Mesenchymal stem cell (in vitro differentiated cells and primary cell): ENCODE data around the gene NXT1. TPM values are rescaled to one million over a fixed set of nuclear protein-coding genes. Genes with fewer than 3 reads are reported as not detected.

Experiments
- DNase-seq: peaks from one replicate; pipeline ENCODE4 v3.0.0-alpha.2; 2013
- H2AFZ ChIP-seq: one replicate; pipeline ENCODE4 v1.6.1; 2013; ENCODE audit warnings: low read depth, mild to moderate bottlenecking, control low read depth, inconsistent platforms, low read length, moderate library complexity
- H2AK5ac ChIP-seq: 2 replicates; pipeline ENCODE4 v1.6.1; 2013; ENCODE audit warnings: low read length, moderate library complexity, mild to moderate bottlenecking, inconsistent platforms; ENCODE audit not compliant: severe bottlenecking
- H2BK120ac ChIP-seq: one replicate; pipeline ENCODE4 v1.6.1; 2013; ENCODE audit warnings: low read depth, mild to moderate bottlenecking, inconsistent platforms, low read length, moderate library complexity
- H2BK12ac ChIP-seq, 2 experiments: one replicate each; pipeline ENCODE4 v1.6.1; 2013; ENCODE audit warnings: inconsistent platforms in 2 of 2, low read length in 2 of 2, mild to moderate bottlenecking in 2 of 2, moderate library complexity in 2 of 2, control low read depth in 1 of 2
- H2BK15ac ChIP-seq: one replicate; pipeline ENCODE4 v1.6.1; 2013; ENCODE audit warnings: mild to moderate bottlenecking, low read depth, inconsistent platforms; ENCODE audit not compliant: poor library complexity, severe bottlenecking
- H2BK5ac ChIP-seq: 2 replicates; pipeline ENCODE4 v1.6.1; 2013; ENCODE audit warnings: low read depth, mild to moderate bottlenecking, low read length, control low read depth, inconsistent platforms; ENCODE audit not compliant: poor library complexity, severe bottlenecking
- H3K14ac ChIP-seq, 2 experiments: one replicate each; pipeline ENCODE4 v1.6.1; 2013; ENCODE audit warnings: inconsistent platforms in 2 of 2, low read length in 2 of 2, control low read depth in 1 of 2, mild to moderate bottlenecking in 1 of 2, moderate library complexity in 1 of 2
- H3K18ac ChIP-seq, 2 experiments: one replicate each; pipeline ENCODE4 v1.6.1; 2013; ENCODE audit warnings: inconsistent platforms in 2 of 2, low read length in 2 of 2, control low read depth in 1 of 2, low read depth in 1 of 2, mild to moderate bottlenecking in 1 of 2
- H3K23ac ChIP-seq, 2 experiments: one replicate each; pipeline ENCODE4 v1.6.1; 2013; ENCODE audit warnings: inconsistent platforms in 2 of 2, low read length in 2 of 2, mild to moderate bottlenecking in 2 of 2, moderate library complexity in 2 of 2, control low read depth in 1 of 2
- H3K27ac ChIP-seq: 2 replicates; pipeline ENCODE4 v1.5.1; 2013; ENCODE audit warnings: mild to moderate bottlenecking, moderate library complexity, low read length, control low read depth, inconsistent platforms; ENCODE audit not compliant: poor library complexity, severe bottlenecking
- H3K27me3 ChIP-seq, 2 experiments: 2 replicates each; pipeline versions ENCODE4 v1.6.1 to v1.7.0; 2013; ENCODE audit warnings: low read length in 2 of 2, mild to moderate bottlenecking in 2 of 2, moderate library complexity in 2 of 2, control low read depth in 1 of 2, inconsistent platforms in 1 of 2; ENCODE audit not compliant: control insufficient read depth in 1 of 2, insufficient read depth in 1 of 2
- H3K36me3 ChIP-seq, 2 experiments: 2 replicates each; pipeline versions ENCODE4 v1.6.1 to v1.7.0; 2013; ENCODE audit warnings: low read length in 2 of 2, control low read depth in 1 of 2, inconsistent platforms in 1 of 2, low read depth in 1 of 2, mild to moderate bottlenecking in 1 of 2; ENCODE audit not compliant: insufficient read depth in 2 of 2, control insufficient read depth in 1 of 2
- H3K4ac ChIP-seq, 2 experiments: one replicate each; pipeline ENCODE4 v1.6.1; 2013; ENCODE audit warnings: inconsistent platforms in 2 of 2, low read length in 2 of 2, mild to moderate bottlenecking in 2 of 2, moderate library complexity in 2 of 2, control low read depth in 1 of 2, low read depth in 1 of 2
- H3K4me1 ChIP-seq: 2 replicates; pipeline ENCODE4 v1.6.1; 2013; ENCODE audit warnings: low read depth, low read length, control low read depth; ENCODE audit not compliant: control insufficient read depth, insufficient read depth
- H3K4me2 ChIP-seq: 2 replicates; pipeline ENCODE4 v1.6.1; 2013; ENCODE audit warnings: low read length, mild to moderate bottlenecking, inconsistent platforms; ENCODE audit not compliant: poor library complexity, severe bottlenecking
- H3K4me3 ChIP-seq, 2 experiments: 2 replicates each; pipeline versions ENCODE4 v1.5.1 to v1.7.0; 2013; ENCODE audit warnings: low read length in 2 of 2, mild to moderate bottlenecking in 2 of 2, control low read depth in 1 of 2, low read depth in 1 of 2; ENCODE audit not compliant: insufficient read depth in 1 of 2
- H3K79me1 ChIP-seq: replicated peaks from 2 replicates; pipeline ENCODE4 v1.6.1; 2013; ENCODE audit warnings: mild to moderate bottlenecking, control low read depth, low read length, inconsistent platforms; ENCODE audit not compliant: poor library complexity, severe bottlenecking
- H3K9ac ChIP-seq: 2 replicates; pipeline ENCODE4 v1.7.0; 2013; ENCODE audit warnings: mild to moderate bottlenecking, low read length, moderate library complexity
- H3K9me3 ChIP-seq: 2 replicates; pipeline ENCODE4 v1.7.0; 2013; ENCODE audit warnings: mild to moderate bottlenecking, low read length; ENCODE audit not compliant: control insufficient read depth
- H4K8ac ChIP-seq: one replicate; pipeline ENCODE4 v1.6.1; 2013; ENCODE audit warnings: inconsistent platforms, mild to moderate bottlenecking, low read length, moderate library complexity
- H4K91ac ChIP-seq: one replicate; pipeline ENCODE4 v1.6.1; 2013; ENCODE audit warnings: mild to moderate bottlenecking, low read length, inconsistent platforms
- WGBS: methylation state at CpG from one replicate; pipeline ENCODE4 v1.1.7; 2013; ENCODE audit warnings: mixed read lengths; 5-methylcytosine and 5-hydroxymethylcytosine counted together
- polyA plus RNA-seq, 2 experiments: library from polyadenylated mRNA; stranded (reverse); fragments of 200-250 nt; gene quantifications; one replicate each; pipeline ENCODE4 v1.2.3, GENCODE V29; 2013

NXT1 gene
- polyA plus RNA-seq (2013, experiment 1 of 2), result 17.2 TPM
- polyA plus RNA-seq (2013, experiment 2 of 2), result 18.1 TPM

- peaks cover 12 to 17% of the 10 kb centered on the region in 2 experiments for H3K36me3 ChIP-seq
- peak; percentile 100 for DNase-seq
- WGBS, result under 1% methylated on average over 48 of the region's 65 CpGs
These were observed at the start of gene NXT1 for GRCh38 chr20:23350196-23350903. NXT1 (plus strand) TSS chr20:23350791; CDS start chr20:23354042, 3,251 bp downstream.

GRCh38 chr20:23301436-23302050, 49.0 kb upstream of the NXT1 start:
- H2BK5ac ChIP-seq, result no peak overlapping the region
- H3K4me2 ChIP-seq, result no peak overlapping the region
- H3K79me1 ChIP-seq, result no peaks in the 10 kb centered on the region
- H3K23ac ChIP-seq, result no peak overlapping the region
- no peak overlapping the region for H3K4me3 ChIP-seq
- H3K18ac ChIP-seq, result no peak overlapping the region
- no peak for DNase-seq
- no peaks in the 10 kb centered on the region for H3K36me3 ChIP-seq
- H2AFZ ChIP-seq, result no peak overlapping the region
- no peak overlapping the region for H3K4ac ChIP-seq
- no peaks in the 10 kb centered on the region for H3K9me3 ChIP-seq
- H4K8ac ChIP-seq, result no peak overlapping the region
- 88% methylated on average over 12 of the region's 12 CpGs for WGBS
- no peak overlapping the region for H2BK12ac ChIP-seq
- no peak overlapping the region for H2BK120ac ChIP-seq
- no peak overlapping the region for H3K27ac ChIP-seq
- no peak overlapping the region for H2BK15ac ChIP-seq
- H2AK5ac ChIP-seq, result no peak overlapping the region
- no peak overlapping the region for H3K14ac ChIP-seq
- no peak overlapping the region for H4K91ac ChIP-seq
- H3K27me3 ChIP-seq, result peaks cover 4 to 57% of the 10 kb centered on the region in 2 experiments
- peaks cover 11% of the 10 kb centered on the region for H3K4me1 ChIP-seq
- no peak overlapping the region for H3K9ac ChIP-seq

More at GRCh38 chr20:23350196-23350903, at the start of gene NXT1:
- Histone ChIP-seq H3K18ac (peak within 1 kb of the TSS; percentile 82 to 99), H2BK5ac (peak within 1 kb of the TSS; percentile 86), H4K91ac (peak within 1 kb of the TSS; percentile 94), H2AFZ (peak within 1 kb of the TSS; percentile 78), H3K27me3 (no peaks in the 10 kb centered on the region), H3K14ac (peak within 1 kb of the TSS in 1 of 2 experiments; percentile 99), H3K4me3 (peak within 1 kb of the TSS; percentile 97 to 99), H3K4me1 (peaks cover 4% of the 10 kb centered on the region), H2BK15ac (peak within 1 kb of the TSS; percentile 83), H2BK120ac (peak within 1 kb of the TSS; percentile 58), H3K79me1 (peaks cover 13% of the 10 kb centered on the region), H2AK5ac (no peak within 1 kb of the TSS), H3K4me2 (peak within 1 kb of the TSS; percentile 78), H3K9me3 (no peaks in the 10 kb centered on the region), H3K4ac (peak within 1 kb of the TSS; percentile 86 to 96), H3K27ac (peak within 1 kb of the TSS; percentile 97), H3K9ac (peak within 1 kb of the TSS; percentile 95), H2BK12ac (peak within 1 kb of the TSS; percentile 65 to 77), H4K8ac (peak within 1 kb of the TSS; percentile 79), H3K23ac (peak within 1 kb of the TSS; percentile 45 to 91)

DNA sequence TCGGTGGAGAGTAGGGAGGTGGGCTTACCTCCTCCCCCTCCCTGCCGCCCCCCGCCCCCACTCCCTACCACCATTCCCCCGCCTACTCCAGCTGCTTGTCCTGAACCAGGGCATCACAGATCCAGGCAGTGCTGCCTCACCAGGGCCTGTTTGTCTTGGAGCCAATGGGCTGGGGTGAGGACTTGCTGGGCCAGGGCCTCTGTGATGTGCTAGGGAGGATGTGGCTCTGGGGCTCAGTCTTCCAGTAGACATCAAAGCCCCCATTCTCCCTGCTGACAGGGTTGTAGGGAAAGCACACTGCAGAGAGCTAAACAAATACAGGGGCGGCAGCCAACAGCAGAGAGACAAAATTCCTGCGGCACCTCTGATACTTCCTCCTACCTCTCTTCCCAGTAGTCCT, 48.2 kb upstream of the NXT1 start:
- Histone ChIP-seq H3K18ac (no peak overlapping the region), H2BK5ac (no peak overlapping the region), H2BK120ac (no peak overlapping the region), H4K8ac (no peak overlapping the region), H2AK5ac (no peak overlapping the region), H4K91ac (no peak overlapping the region), H3K79me1 (no peaks in the 10 kb centered on the region), H3K36me3 (no peaks in the 10 kb centered on the region), H3K27me3 (peaks cover 4 to 49% of the 10 kb centered on the region in 2 experiments), H3K4ac (no peak overlapping the region), H3K9ac (no peak overlapping the region), H3K27ac (no peak overlapping the region), H3K9me3 (no peaks in the 10 kb centered on the region), H3K4me1 (peaks cover 10% of the 10 kb centered on the region), H2AFZ (no peak overlapping the region), H3K4me2 (no peak overlapping the region), H2BK12ac (no peak overlapping the region), H3K23ac (no peak overlapping the region), H3K14ac (no peak overlapping the region), H2BK15ac (no peak overlapping the region), H3K4me3 (no peak overlapping the region)
- no peak for DNase-seq
- WGBS, result no CpG with 5 or more reads among the region's 6 CpGs

DNA sequence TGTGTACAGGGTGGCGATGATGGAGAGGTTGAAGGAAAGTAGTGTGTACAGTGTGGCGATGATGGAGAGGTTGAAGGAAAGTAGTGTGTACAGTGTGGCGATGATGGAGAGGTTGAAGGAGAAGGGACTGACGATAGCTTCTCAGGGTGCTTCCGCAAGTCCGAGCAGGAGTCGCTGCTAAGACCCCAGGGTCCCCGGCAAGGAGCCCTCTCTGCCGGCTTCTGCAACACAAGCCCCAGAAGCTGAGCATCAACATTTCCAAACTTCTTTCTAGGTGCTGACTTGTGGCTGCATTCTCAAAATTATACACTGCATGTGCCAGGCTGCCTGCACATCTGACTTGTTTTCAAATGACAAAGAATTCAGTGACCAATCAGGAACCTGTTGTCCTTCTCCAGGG, 47.8 kb upstream of the NXT1 start:
- Histone ChIP-seq H2AK5ac (no peak overlapping the region), H3K4me1 (peaks cover 7% of the 10 kb centered on the region), H2BK120ac (no peak overlapping the region), H2AFZ (no peak overlapping the region), H3K14ac (no peak overlapping the region), H3K9ac (no peak overlapping the region), H3K36me3 (no peaks in the 10 kb centered on the region), H3K4me3 (no peak overlapping the region), H2BK5ac (no peak overlapping the region), H4K91ac (no peak overlapping the region), H3K18ac (no peak overlapping the region), H3K4ac (no peak overlapping the region), H2BK12ac (no peak overlapping the region), H3K27ac (no peak overlapping the region), H3K9me3 (no peaks in the 10 kb centered on the region), H3K79me1 (no peaks in the 10 kb centered on the region), H2BK15ac (no peak overlapping the region), H3K27me3 (peaks cover 4 to 45% of the 10 kb centered on the region in 2 experiments), H3K23ac (no peak overlapping the region), H4K8ac (no peak overlapping the region), H3K4me2 (no peak overlapping the region)
- 93% methylated on average over 9 of the region's 9 CpGs for WGBS
- DNase-seq, result no peak
